ENCODE data around the gene RIBC2.

DNA sequence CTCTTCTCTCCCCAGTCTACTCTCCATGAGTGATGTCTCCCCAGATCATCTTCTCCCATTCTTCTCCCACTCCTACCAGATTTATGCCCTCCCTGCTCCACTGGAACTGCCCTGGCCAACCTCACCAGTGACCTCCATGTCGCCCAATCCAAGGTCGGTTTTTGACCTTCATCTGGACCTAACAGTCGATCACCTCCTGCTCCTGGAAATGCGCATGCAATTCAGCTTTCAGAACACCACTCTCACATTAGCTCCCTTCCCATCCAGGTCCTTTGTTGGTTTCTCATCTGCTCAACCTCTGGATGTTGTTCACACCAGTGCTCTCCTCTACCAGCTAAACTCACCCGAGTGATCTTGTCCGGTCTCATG lies 5.3 kb downstream of the RIBC2 start:
- TF ChIP-seq, protein P1, sequence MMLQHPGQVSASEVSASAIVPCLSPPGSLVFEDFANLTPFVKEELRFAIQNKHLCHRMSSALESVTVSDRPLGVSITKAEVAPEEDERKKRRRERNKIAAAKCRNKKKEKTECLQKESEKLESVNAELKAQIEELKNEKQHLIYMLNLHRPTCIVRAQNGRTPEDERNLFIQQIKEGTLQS (IDR thresholded peaks at IDR 0.05): no peak
- no peak for TF ChIP-seq RXRA (IDR thresholded peaks at IDR 0.05)
- no peak for TF ChIP-seq RAD21 (IDR thresholded peaks at IDR 0.05)
- TF ChIP-seq TAF1 (conservative IDR thresholded peaks at IDR 0.05): no peak
- TF ChIP-seq EGR1 (IDR thresholded peaks at IDR 0.05; ENCODE audit: low read depth in 2 of 2): no peak
- TF ChIP-seq, protein P2, sequence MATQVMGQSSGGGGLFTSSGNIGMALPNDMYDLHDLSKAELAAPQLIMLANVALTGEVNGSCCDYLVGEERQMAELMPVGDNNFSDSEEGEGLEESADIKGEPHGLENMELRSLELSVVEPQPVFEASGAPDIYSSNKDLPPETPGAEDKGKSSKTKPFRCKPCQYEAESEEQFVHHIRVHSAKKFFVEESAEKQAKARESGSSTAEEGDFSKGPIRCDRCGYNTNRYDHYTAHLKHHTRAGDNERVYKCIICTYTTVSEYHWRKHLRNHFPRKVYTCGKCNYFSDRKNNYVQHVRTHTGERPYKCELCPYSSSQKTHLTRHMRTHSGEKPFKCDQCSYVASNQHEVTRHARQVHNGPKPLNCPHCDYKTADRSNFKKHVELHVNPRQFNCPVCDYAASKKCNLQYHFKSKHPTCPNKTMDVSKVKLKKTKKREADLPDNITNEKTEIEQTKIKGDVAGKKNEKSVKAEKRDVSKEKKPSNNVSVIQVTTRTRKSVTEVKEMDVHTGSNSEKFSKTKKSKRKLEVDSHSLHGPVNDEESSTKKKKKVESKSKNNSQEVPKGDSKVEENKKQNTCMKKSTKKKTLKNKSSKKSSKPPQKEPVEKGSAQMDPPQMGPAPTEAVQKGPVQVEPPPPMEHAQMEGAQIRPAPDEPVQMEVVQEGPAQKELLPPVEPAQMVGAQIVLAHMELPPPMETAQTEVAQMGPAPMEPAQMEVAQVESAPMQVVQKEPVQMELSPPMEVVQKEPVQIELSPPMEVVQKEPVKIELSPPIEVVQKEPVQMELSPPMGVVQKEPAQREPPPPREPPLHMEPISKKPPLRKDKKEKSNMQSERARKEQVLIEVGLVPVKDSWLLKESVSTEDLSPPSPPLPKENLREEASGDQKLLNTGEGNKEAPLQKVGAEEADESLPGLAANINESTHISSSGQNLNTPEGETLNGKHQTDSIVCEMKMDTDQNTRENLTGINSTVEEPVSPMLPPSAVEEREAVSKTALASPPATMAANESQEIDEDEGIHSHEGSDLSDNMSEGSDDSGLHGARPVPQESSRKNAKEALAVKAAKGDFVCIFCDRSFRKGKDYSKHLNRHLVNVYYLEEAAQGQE (IDR thresholded peaks at IDR 0.05): no peak
- TF ChIP-seq, protein P3, sequence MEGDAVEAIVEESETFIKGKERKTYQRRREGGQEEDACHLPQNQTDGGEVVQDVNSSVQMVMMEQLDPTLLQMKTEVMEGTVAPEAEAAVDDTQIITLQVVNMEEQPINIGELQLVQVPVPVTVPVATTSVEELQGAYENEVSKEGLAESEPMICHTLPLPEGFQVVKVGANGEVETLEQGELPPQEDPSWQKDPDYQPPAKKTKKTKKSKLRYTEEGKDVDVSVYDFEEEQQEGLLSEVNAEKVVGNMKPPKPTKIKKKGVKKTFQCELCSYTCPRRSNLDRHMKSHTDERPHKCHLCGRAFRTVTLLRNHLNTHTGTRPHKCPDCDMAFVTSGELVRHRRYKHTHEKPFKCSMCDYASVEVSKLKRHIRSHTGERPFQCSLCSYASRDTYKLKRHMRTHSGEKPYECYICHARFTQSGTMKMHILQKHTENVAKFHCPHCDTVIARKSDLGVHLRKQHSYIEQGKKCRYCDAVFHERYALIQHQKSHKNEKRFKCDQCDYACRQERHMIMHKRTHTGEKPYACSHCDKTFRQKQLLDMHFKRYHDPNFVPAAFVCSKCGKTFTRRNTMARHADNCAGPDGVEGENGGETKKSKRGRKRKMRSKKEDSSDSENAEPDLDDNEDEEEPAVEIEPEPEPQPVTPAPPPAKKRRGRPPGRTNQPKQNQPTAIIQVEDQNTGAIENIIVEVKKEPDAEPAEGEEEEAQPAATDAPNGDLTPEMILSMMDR (IDR thresholded peaks at IDR 0.05; ENCODE audit: low read depth, low read length, missing input control): no peak
- no peak for TF ChIP-seq YY1 (IDR thresholded peaks at IDR 0.05)
- no peak for TF ChIP-seq SP1 (IDR thresholded peaks at IDR 0.05)
- TF ChIP-seq, protein P4, sequence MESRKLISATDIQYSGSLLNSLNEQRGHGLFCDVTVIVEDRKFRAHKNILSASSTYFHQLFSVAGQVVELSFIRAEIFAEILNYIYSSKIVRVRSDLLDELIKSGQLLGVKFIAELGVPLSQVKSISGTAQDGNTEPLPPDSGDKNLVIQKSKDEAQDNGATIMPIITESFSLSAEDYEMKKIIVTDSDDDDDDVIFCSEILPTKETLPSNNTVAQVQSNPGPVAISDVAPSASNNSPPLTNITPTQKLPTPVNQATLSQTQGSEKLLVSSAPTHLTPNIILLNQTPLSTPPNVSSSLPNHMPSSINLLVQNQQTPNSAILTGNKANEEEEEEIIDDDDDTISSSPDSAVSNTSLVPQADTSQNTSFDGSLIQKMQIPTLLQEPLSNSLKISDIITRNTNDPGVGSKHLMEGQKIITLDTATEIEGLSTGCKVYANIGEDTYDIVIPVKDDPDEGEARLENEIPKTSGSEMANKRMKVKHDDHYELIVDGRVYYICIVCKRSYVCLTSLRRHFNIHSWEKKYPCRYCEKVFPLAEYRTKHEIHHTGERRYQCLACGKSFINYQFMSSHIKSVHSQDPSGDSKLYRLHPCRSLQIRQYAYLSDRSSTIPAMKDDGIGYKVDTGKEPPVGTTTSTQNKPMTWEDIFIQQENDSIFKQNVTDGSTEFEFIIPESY (IDR thresholded peaks at IDR 0.05): no peak
